Left ventricle myocardium inferior (tissue), 1 donor: ENCODE measurements around the gene SFXN1. TPM values are rescaled to one million over a fixed set of nuclear protein-coding genes. Genes with fewer than 3 reads are reported as not detected.

ENCODE experiments used
- DNase-seq: peaks from one replicate; pipeline ENCODE4 v3.0.0-alpha.2; 2020
- H3K27ac ChIP-seq: fragments of 200-600 bp; replicated peaks from 2 replicates; pipeline ENCODE4 v1.8.0; 2021
- H3K27me3 ChIP-seq: fragments of 200-600 bp; 2 replicates; pipeline ENCODE4 v1.8.0; 2021; ENCODE audit warnings: low read depth
- H3K36me3 ChIP-seq: fragments of 200-600 bp; 2 replicates; pipeline ENCODE4 v1.8.0; 2021
- H3K4me1 ChIP-seq: fragments of 200-600 bp; 2 replicates; pipeline ENCODE4 v1.8.0; 2021
- H3K4me3 ChIP-seq: fragments of 200-600 bp; 2 replicates; pipeline ENCODE4 v1.8.0; 2021; ENCODE audit warnings: mild to moderate bottlenecking, moderate library complexity
- H3K9me3 ChIP-seq: fragments of 200-600 bp; replicated peaks from 2 replicates; pipeline ENCODE4 v1.8.0; 2021
- CTCF ChIP-seq: fragments of 200-600 bp; IDR thresholded peaks from 2 replicates; pipeline ENCODE4 v1.8.0; 2021; ENCODE audit warnings: antibody characterized with exemption, mild to moderate bottlenecking, borderline replicate concordance
- intact Hi-C: fragments of 100-400 bp; cut with micrococcal nuclease; formaldehyde crosslinking; loops from one replicate; pipeline ENCODE4 v1.11.0; 2022
- long read RNA-seq: library from polyadenylated mRNA; unstranded; transcript quantifications from one replicate; pipeline ENCODE4 v2.0.0, GENCODE V29; 2021
- total RNA-seq: library from RNA; stranded (reverse); fragmentation: NEBNext Ultra II Directional; extraction: Animal tissue kit (Norgen Biotek cat#: 25700); gene quantifications from one replicate; pipeline ENCODE4 v1.2.1, GENCODE V29; 2021
- donor health status: DM: no; HTN: yes; CAD: no; lungs with severe emphysema.

The SFXN1 gene, protein sequence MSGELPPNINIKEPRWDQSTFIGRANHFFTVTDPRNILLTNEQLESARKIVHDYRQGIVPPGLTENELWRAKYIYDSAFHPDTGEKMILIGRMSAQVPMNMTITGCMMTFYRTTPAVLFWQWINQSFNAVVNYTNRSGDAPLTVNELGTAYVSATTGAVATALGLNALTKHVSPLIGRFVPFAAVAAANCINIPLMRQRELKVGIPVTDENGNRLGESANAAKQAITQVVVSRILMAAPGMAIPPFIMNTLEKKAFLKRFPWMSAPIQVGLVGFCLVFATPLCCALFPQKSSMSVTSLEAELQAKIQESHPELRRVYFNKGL
- total RNA-seq = 37.2 TPM
- long read RNA-seq, full-length matches to known transcripts = 31 of 42 reads
- long read RNA-seq, partial matches to known transcripts = 2 of 42 reads
- long read RNA-seq, other reads (novel, unspliced or antisense) = 9 of 42 reads

DNA sequence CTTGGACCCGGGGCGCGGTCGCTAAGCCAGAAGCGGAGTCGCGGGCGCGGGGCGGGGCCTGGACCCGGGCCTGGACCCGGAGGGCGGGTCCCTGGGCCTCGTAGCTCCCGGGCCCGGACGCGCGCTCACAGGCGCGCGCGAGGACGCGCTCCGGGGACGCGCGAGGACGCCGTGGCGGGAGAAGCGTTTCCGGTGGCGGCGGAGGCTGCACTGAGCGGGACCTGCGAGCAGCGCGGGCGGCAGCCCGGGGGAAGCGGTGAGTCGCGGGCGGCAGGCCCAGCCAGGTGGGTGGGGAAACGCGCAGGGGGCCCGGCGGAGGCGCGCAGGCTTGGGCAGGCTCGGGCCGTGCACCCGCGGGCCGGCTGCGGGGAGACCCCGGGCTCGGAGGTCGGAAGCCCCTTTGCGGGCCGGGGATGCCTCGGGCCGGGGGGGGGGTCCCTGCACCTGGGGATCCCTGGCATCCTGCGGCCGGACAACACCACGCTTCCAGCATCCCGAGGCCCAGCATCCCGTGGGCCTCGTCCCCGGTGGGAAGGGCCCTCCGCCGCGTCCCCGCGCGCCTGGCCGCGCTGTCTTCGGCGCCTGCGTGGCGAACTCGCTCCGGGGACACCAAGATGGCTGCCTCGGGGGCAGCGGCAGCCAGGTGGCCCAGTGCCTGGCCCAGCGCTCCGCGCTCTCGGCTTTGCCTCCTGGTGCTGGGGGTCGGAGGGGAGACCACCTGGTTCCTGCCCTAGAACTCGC lies at the start of gene SFXN1:
Gene SFXN1, plus strand, starts transcription at position 177 of the 741 bp plus-strand sequence. CDS start 13,544 bp downstream, outside the sequence.
- peaks cover 10% of the 10 kb centered on the region for H3K27me3 ChIP-seq
- TF ChIP-seq CTCF = no peak
- no peaks in the 10 kb centered on the region for H3K9me3 ChIP-seq
- H3K36me3 ChIP-seq = peaks cover 5% of the 10 kb centered on the region
- peaks cover 36% of the 10 kb centered on the region for H3K4me1 ChIP-seq
- peak; percentile 84 for DNase-seq
- H3K27ac ChIP-seq = peak within 1 kb of the TSS; percentile 89
- intact Hi-C loops = no loop called here
- peak within 1 kb of the TSS; percentile 93 for H3K4me3 ChIP-seq

DNA sequence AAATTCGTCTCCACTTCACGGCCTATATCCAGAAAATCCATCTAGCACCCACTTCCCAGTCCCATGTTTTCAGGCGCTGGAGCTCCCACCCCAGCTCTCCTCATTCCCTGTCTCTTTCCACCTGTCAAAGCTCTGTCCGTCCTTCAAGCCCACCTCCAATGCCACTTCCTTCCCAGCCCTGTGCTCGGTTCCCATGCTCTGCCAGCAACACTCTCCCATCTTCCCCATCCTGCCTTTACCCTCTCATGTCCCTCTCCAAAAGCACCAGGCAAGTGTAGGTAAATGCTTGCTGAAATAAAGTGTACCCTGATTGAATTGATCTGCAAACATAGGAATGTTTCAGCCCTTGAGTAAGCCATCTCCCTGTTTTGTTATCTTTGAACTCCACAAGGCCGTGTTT lies 43.6 kb upstream of the SFXN1 start:
- no peaks in the 10 kb centered on the region for H3K36me3 ChIP-seq
- H3K4me1 ChIP-seq = no peaks in the 10 kb centered on the region
- intact Hi-C loops = no loop called here
- DNase-seq = no peak
- H3K27me3 ChIP-seq = peaks cover 44% of the 10 kb centered on the region
- no peak overlapping the region for H3K4me3 ChIP-seq
- no peak for TF ChIP-seq CTCF
- no peak overlapping the region for H3K27ac ChIP-seq
- H3K9me3 ChIP-seq = no peaks in the 10 kb centered on the region

DNA sequence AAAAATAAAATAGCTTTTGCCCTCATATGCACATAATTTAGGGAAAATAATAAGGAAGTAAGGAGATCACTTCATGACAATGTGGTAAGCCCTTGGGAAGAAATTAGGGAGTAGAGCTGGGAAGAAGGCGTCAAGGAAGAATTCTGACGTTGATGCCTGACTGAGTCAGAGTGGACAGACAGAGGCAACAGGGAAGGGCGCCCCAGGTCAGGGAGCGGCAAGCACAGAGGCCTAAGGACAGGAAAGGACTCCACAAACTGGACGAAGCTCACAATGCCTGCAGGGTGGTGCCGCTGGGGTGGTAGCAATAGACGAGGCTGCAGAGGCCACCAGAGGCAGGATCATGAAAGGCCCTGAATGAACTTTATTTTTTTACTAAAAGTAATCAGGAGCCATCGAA lies 42.0 kb upstream of the SFXN1 start:
- intact Hi-C loops = no loop called here

GRCh38 chr5:175438234-175438857 lies 40.0 kb upstream of the SFXN1 start:
- intact Hi-C loops = no loop called here
- Histone ChIP-seq H3K27ac (no peak overlapping the region), H3K36me3 (no peaks in the 10 kb centered on the region), H3K4me3 (no peak overlapping the region), H3K27me3 (peaks cover 79% of the 10 kb centered on the region), H3K4me1 (no peaks in the 10 kb centered on the region), H3K9me3 (no peaks in the 10 kb centered on the region)
- no peak for DNase-seq
- no peak for TF ChIP-seq CTCF

More for the DNA sequence above, 42.0 kb upstream of the SFXN1 start:
- Histone ChIP-seq H3K4me1 (no peaks in the 10 kb centered on the region), H3K27ac (no peak overlapping the region), H3K36me3 (no peaks in the 10 kb centered on the region), H3K9me3 (no peaks in the 10 kb centered on the region), H3K27me3 (peaks cover 60% of the 10 kb centered on the region), H3K4me3 (no peak overlapping the region)
- TF ChIP-seq CTCF = no peak
- DNase-seq = no peak

DNA sequence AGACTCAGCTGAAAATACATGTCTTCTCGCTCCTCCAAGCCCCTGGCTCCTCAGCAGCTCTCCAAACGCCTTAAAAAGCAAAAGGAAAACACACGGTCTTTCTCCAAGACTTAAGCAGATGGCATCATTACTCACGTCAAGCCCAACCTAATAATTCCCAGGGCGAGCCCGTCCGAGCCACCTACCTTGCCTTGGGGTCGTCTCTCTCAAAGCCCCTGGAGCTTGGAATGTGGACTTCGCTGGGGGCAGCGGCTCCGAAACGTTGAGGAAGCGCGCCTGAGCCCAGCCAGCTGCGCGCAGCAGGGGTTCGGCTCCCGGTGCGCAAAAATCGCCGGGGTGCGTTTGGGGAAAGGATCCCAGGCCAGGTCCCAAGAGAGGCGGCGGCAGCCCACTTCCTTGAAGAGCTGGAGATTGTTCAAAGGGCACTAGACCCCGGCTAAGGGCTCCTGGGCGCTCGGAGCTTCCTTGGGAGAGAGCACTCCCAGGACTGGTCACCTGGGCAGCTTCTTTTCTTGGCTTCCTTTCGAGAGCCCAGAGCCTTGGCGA lies 34.8 kb upstream of the SFXN1 start:
- peaks cover 100% of the 10 kb centered on the region for H3K27me3 ChIP-seq
- H3K36me3 ChIP-seq = no peaks in the 10 kb centered on the region
- peak overlapping the region; percentile 42 for H3K4me3 ChIP-seq
- intact Hi-C loops = loop anchor here (5.0 kb wide), 1 partner anchor 491 kb away; no protein-coding TSS in a partner anchor
- peaks cover 15% of the 10 kb centered on the region for H3K4me1 ChIP-seq
- H3K27ac ChIP-seq = no peak overlapping the region
- H3K9me3 ChIP-seq = no peaks in the 10 kb centered on the region
- DNase-seq = no peak
- TF ChIP-seq CTCF = no peak
